Measurements from ENCODE around the gene HOXC13. TPM values are rescaled to one million over a fixed set of nuclear protein-coding genes. Genes with fewer than 3 reads are reported as not detected.

Gene HOXC13
- total RNA-seq, 2 donors from 2014 or later, result 0.34 to 1.2 TPM

DNA sequence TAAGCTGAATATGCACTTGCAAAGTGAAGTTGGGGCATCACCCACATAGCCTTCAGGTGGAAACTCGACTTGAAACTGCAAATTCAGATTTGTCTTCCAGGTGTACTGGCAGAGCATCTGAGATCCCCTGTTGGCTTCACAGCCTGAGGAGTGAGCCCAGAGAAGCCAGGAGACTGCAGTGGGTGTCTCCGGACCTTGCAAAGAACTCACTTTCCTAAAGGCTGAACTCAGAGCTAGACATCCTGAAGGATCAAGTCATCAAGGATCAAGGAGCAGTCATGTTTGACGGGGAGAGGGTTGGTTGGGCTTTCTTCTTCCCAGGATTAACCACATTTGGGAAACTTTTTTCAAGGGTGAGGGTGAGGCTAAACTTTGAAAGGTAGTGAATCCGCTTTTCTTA lies 9.1 kb upstream of the HOXC13 start:
- H3K4me3 ChIP-seq, result no peak overlapping the region
- 19% methylated on average over 4 of the region's 4 CpGs for WGBS
- H3K4me1 ChIP-seq (replicated peaks), result no peaks in the 10 kb centered on the region
- intact Hi-C loops (cut with DNase I), result no loop called here
- no peak overlapping the region for H3K27ac ChIP-seq
- H3K9me3 ChIP-seq, result no peaks in the 10 kb centered on the region
- H3K27me3 ChIP-seq (replicated peaks; ENCODE audit: insufficient read depth), result peaks cover 43% of the 10 kb centered on the region
- no peaks in the 10 kb centered on the region for H3K36me3 ChIP-seq
- no peak for DNase-seq (ENCODE audit: low spot score)
- TF ChIP-seq CTCF (IDR thresholded peaks at IDR 0.05) (no peak), POLR2A (IDR thresholded peaks at IDR 0.05) (no peak), POLR2AphosphoS5 (IDR thresholded peaks at IDR 0.05) (no peak)

DNA sequence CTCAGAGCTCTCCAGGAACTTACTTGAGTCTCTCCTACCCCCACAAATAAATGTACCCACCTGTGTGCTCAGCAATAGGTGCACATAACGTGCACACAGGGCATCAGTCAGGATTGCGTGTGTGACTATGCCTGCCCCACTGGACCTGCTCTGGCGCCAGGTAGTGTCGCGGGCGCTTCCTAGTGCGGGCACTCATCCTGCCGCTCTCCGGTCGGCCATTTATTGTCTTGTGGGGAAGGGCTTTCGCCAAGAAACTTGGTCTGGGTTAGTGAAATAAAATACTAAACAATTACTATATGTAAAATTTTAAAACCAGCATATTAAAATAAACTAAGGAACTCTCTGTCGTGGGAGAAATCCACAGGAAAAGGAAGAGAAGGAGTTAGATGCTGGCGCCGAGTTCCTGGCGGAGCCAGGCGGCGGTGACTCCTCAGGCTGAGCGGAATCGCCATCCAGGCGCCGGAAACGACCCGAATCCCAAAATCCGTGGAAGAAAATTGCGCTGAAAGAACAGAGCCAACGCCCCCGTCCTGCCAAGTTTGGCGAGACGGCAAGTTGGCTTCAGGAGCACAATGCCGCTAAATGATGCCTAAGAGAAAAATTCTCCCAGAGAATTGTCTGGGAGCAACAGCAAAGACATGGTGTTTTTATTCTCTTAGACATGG lies 7.9 kb upstream of the HOXC13 start:
- H3K9me3 ChIP-seq, result no peaks in the 10 kb centered on the region
- DNase-seq (ENCODE audit: low spot score), result no peak
- no peaks in the 10 kb centered on the region for H3K4me1 ChIP-seq (replicated peaks)
- 4% methylated on average over 30 of the region's 30 CpGs for WGBS
- no peak overlapping the region for H3K4me3 ChIP-seq
- H3K27me3 ChIP-seq (replicated peaks; ENCODE audit: insufficient read depth), result peaks cover 50% of the 10 kb centered on the region
- no peak overlapping the region for H3K27ac ChIP-seq
- H3K36me3 ChIP-seq, result no peaks in the 10 kb centered on the region
- intact Hi-C loops (cut with DNase I), result no loop called here
- TF ChIP-seq CTCF (IDR thresholded peaks at IDR 0.05) (no peak), POLR2A (IDR thresholded peaks at IDR 0.05) (no peak), POLR2AphosphoS5 (IDR thresholded peaks at IDR 0.05) (no peak)

DNA sequence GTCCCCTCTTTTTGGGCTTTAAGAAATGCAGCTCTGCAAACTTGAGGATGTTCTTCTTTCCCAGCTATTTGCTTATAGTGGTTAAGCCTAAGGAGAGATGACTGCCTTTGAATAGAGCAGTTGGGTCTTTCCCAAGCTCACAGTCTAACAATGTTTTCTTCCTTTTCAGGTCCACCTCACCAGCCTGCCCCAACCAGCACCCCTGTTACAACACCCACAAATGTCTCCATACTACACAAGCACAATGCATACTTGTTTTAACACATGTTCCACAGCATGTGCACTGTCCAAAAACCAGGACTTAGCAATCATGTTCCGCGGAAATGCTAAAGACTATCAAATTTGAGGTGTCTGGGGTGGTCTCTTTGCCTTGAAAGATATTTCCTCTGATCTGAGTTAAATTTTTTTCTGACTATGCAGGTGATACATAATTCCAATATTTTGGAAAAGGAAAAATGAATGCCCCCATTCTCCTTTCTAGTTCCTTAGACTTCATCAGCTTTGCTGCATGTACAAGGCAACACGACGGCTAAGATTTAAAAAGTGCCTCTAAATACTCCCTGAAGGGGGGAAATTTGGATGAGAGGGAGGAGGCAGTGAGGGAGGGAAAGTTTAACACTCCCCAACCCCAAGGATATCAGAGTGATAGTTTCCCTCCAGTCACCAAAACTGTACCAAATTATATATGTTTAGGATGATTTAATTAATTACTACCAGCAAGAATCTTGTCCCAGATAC lies 6.6 kb upstream of the HOXC13 start:
- H3K4me1 ChIP-seq (replicated peaks), result no peaks in the 10 kb centered on the region
- no peaks in the 10 kb centered on the region for H3K36me3 ChIP-seq
- no peak overlapping the region for H3K27ac ChIP-seq
- intact Hi-C loops (cut with DNase I), result no loop called here
- TF ChIP-seq CTCF (IDR thresholded peaks at IDR 0.05), result no peak
- no peak for TF ChIP-seq POLR2AphosphoS5 (IDR thresholded peaks at IDR 0.05)
- TF ChIP-seq POLR2A (IDR thresholded peaks at IDR 0.05), result no peak
- H3K9me3 ChIP-seq, result no peaks in the 10 kb centered on the region
- peaks cover 51% of the 10 kb centered on the region for H3K27me3 ChIP-seq (replicated peaks; ENCODE audit: insufficient read depth)
- DNase-seq (ENCODE audit: low spot score), result no peak
- WGBS, result 50% methylated on average over 4 of the region's 4 CpGs
- no peak overlapping the region for H3K4me3 ChIP-seq

DNA sequence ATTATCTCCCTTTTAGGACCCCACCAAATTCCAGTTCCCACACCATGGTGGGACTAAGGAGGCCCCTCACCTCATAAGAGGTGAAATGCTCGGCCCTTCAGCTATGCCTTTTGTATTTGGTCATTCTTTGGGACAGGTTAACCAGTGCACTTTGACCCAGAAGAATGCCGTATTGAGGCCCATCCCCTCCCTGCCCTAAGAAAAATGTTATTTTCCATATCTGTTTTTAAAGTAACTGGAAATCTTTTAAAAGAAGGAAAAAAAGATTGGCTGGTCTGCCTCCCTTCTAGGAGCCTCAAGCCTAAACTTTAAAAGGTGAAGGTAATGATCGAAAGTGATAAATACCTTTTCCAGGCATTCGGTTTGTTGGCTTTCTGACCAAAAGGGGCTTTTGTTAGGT lies 5.7 kb upstream of the HOXC13 start:
- intact Hi-C loops (cut with DNase I), result no loop called here
- no peaks in the 10 kb centered on the region for H3K9me3 ChIP-seq
- DNase-seq (ENCODE audit: low spot score), result no peak
- WGBS, result 67% methylated on average over 4 of the region's 4 CpGs
- no peak overlapping the region for H3K27ac ChIP-seq
- no peak overlapping the region for H3K4me3 ChIP-seq
- peaks cover 55% of the 10 kb centered on the region for H3K27me3 ChIP-seq (replicated peaks; ENCODE audit: insufficient read depth)
- TF ChIP-seq POLR2AphosphoS5 (IDR thresholded peaks at IDR 0.05) (no peak), CTCF (IDR thresholded peaks at IDR 0.05) (no peak), POLR2A (IDR thresholded peaks at IDR 0.05) (no peak)
- H3K36me3 ChIP-seq, result no peaks in the 10 kb centered on the region
- no peaks in the 10 kb centered on the region for H3K4me1 ChIP-seq (replicated peaks)

Data from prostate gland (tissue), 2 donors.